ENCODE data around the gene ITGB7.

DNA sequence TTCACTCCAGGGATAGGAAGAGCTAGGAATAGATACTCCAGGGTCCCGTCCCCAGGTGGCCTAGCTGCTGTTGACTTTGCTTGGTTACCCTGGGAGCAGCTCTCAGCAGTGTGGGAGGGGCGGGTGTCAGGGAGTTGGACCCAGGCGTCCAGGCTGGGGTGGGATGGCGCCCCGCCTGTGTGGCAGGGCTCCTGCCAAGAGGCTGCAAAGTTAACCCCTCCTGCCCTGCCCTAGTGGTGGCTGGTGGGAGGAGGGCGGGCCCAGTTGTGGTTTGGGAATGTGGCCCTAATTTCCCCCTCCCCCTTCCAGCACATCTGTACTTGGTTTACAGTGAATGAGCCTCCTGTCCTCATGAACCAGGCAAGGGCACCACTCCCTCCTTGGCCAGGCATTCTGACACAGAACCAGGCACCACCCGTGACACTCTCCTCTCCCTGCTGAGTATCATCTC, 26.6 kb upstream of the ITGB7 start:
- TF ChIP-seq TAF1 (IDR thresholded peaks at IDR 0.05; ENCODE audit: low read depth, low read length) = no peak
- TF ChIP-seq POLR2AphosphoS5 (IDR thresholded peaks at IDR 0.05; ENCODE audit: low read depth, low read length) = no peak

Data from GM12891 (cell line).